ENCODE data around the gene CYSTM1.

The CYSTM1 gene

DNA sequence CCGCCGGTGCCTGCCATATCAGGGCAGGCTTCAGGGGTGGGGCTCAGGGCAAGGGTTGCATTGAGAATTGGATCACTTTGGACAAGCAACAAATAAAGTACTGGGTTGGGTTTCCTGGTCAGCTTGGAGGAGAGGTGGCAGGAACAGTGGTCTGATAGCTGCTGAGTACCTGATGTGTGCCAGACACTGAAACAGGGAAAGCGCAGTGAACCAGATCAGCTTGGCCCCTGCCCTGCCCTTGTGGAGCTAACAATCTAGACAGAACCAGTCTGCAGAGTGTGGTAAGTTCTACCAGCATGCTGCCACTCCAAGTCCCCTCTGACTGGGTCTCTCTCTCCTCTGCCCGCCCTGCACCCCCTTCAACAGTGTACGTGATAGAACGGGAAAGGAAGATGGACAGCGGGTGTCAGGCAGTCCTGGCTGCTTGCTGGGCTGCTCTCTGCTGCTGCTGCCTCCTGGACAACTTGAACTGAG, 53.4 kb downstream of the CYSTM1 start:
- Histone ChIP-seq H3K4me3 (ENCODE audit: low read length) (no peak overlapping the region), H3K36me3 (ENCODE audit: insufficient read depth, low read depth, low read length) (no peaks in the 10 kb centered on the region), H3K27ac (ENCODE audit: low read length) (no peak overlapping the region), H3K4me1 (ENCODE audit: insufficient read depth, low read length) (no peaks in the 10 kb centered on the region), H3K9ac (ENCODE audit: low read depth, low read length) (no peak overlapping the region), H3K27me3 (ENCODE audit: insufficient read depth, low read length) (no peaks in the 10 kb centered on the region), H3K9me3 (ENCODE audit: insufficient read depth, low read depth, low read length) (no peaks in the 10 kb centered on the region)

DNA sequence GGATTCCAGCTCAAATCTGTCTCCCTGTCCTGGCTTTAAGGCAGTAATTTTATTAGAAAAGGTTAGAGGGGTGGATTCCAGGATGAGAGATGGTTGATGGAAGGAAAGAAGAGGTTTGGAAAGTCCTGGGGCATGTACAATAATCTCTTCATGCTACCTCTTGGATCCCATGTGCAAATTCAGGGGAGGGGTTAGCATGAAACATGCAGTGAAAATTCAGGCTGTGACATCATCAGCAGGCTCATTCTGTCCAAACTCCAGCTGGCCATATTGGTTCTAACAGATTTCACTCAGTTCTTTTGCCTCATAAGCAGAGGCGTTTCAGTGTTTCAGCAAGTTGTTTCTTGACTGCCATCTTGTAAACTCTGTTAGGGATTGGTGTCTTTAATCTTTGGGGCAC, 55.4 kb downstream of the CYSTM1 start:
- H3K9me3 ChIP-seq (ENCODE audit: insufficient read depth, low read depth, low read length), result no peaks in the 10 kb centered on the region
- H3K4me3 ChIP-seq (ENCODE audit: low read length), result no peak overlapping the region

DNA sequence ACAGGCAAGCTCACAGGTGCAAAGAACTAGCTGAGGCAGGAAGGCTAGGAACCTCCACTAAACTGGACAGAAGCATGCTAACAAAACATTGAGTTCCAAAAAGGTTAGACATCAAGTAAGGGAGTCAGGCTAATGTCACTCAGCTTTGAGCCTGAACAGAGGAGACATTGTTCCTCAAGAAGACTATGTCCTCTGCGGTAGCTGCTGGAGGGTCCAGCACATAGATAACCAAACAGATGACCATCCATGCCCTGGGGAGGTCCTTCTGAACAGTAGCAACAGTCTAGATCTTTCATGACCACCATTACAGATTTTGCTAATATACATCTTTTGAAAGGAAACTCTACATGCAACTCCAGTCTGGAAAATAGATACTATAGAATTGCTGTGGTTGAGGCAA, 57.7 kb downstream of the CYSTM1 start:
- Histone ChIP-seq H3K4me1 (ENCODE audit: insufficient read depth, low read length) (no peaks in the 10 kb centered on the region), H3K9me3 (ENCODE audit: insufficient read depth, low read depth, low read length) (no peaks in the 10 kb centered on the region), H3K27ac (ENCODE audit: low read length) (no peak overlapping the region), H3K4me3 (ENCODE audit: low read length) (no peak overlapping the region), H3K36me3 (ENCODE audit: insufficient read depth, low read depth, low read length) (no peaks in the 10 kb centered on the region), H3K27me3 (ENCODE audit: insufficient read depth, low read length) (no peaks in the 10 kb centered on the region), H3K9ac (ENCODE audit: low read depth, low read length) (no peak overlapping the region)

More for the DNA sequence above, 55.4 kb downstream of the CYSTM1 start:
- H3K36me3 ChIP-seq (ENCODE audit: insufficient read depth, low read depth, low read length), result no peaks in the 10 kb centered on the region
- H3K27ac ChIP-seq (ENCODE audit: low read length), result no peak overlapping the region
- H3K4me1 ChIP-seq (ENCODE audit: insufficient read depth, low read length), result no peaks in the 10 kb centered on the region
- no peaks in the 10 kb centered on the region for H3K27me3 ChIP-seq (ENCODE audit: insufficient read depth, low read length)
- no peak overlapping the region for H3K9ac ChIP-seq (ENCODE audit: low read depth, low read length)

DNA sequence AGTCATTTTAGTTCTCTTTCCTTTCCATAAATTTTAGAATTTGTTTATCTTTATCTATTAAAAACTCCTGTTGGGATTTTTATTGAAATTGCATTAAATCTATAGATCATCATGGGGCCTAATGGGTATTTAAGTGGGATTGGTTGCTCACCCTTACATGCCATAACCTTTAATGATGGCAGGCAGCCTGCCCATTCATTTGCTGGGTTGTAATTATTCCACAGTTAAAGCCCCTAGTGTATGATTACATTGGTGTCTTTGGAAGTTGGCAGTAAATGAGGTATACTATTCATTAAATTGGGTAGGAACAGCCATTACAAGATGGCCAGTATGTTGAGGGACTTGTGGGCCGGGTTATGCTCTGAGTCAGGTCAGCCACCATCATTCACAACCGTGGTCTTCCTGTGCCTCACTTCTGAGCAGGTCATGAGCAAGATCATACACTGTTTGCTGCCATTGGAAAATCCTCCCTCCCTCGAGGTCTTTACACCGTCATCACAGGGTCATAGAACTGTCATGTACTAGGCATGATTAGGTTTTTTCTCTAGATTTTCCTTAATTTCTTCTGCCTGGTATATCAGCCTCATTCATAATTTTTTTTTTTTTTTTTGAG, 59.5 kb downstream of the CYSTM1 start:
- H3K4me1 ChIP-seq (ENCODE audit: insufficient read depth, low read length), result no peaks in the 10 kb centered on the region
- no peaks in the 10 kb centered on the region for H3K36me3 ChIP-seq (ENCODE audit: insufficient read depth, low read depth, low read length)
- no peak overlapping the region for H3K4me3 ChIP-seq (ENCODE audit: low read length)
- no peaks in the 10 kb centered on the region for H3K27me3 ChIP-seq (ENCODE audit: insufficient read depth, low read length)
- H3K9me3 ChIP-seq (ENCODE audit: insufficient read depth, low read depth, low read length), result no peaks in the 10 kb centered on the region
- H3K9ac ChIP-seq (ENCODE audit: low read depth, low read length), result no peak overlapping the region
- no peak overlapping the region for H3K27ac ChIP-seq (ENCODE audit: low read length)

DNA sequence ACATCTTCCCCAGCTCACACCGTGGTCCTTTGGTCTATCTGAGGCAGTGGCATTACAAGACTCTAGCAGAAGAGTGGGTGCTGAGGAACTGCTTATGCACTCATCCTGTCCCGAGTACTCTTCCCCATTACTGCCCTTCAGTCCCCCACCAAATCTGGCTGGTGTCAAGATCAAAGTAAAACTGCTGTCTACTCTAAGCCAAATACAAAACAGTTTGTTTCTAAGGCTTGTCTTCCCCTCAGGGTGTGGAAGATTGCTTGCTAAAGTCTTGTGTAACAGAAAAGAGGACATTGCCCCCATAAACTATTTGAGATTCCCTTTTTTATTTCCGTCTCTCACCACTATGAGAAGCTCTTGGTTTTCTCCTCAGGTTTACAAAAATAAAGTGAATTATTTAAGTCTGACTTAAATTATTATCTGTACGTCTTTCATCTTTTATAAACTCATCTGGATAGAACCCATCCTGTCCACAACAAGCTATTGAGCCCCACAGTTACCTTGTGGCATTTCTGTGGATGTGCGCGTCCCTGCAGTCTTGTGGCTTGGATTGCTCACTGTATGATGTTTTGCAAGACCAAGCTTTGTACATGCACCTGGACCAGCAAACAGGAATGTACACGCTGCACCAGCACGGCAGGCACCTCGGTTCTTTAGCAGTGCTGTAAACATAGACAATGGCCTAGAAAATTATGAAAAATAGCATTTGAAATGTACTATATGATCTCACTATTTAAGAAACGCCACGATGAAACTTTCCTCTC, 61.0 kb downstream of the CYSTM1 start:
- H3K27ac ChIP-seq (ENCODE audit: low read length), result no peak overlapping the region
- no peaks in the 10 kb centered on the region for H3K36me3 ChIP-seq (ENCODE audit: insufficient read depth, low read depth, low read length)
- no peak overlapping the region for H3K9ac ChIP-seq (ENCODE audit: low read depth, low read length)
- no peak overlapping the region for H3K4me3 ChIP-seq (ENCODE audit: low read length)
- no peaks in the 10 kb centered on the region for H3K27me3 ChIP-seq (ENCODE audit: insufficient read depth, low read length)
- no peaks in the 10 kb centered on the region for H3K4me1 ChIP-seq (ENCODE audit: insufficient read depth, low read length)
- no peaks in the 10 kb centered on the region for H3K9me3 ChIP-seq (ENCODE audit: insufficient read depth, low read depth, low read length)

DNA sequence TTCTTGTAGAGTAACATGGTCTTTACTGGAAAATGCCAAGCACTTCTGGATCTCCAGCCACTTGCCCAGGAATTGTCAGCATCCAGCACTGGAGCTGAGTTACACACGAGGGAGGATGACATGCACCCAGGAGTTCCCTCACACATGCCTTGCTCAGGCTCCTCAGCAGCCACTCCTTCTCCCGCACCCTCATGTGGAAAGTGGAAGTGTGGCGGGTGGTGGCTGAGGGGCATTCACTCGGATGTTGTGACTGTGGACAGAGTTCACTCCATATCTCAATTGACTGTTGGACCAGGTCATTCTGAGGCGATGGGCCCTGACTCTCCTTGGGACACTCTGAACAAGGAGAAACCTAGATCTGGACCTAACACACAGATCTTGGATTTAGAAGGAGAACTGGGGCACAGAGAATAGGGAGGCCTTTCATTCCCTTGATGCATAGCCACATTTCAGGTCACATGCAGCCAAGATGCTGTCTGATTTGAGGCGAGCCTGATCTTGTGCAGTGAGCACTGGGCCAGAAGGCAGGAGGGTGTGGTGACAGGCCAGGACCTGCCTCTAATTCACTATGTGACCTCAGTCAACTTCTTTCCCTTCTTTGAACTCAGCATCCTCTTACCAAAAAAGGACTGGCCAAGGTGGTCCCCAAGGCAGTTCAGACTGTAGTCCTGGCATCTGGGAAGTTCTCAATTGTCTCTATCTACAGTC, 62.1 kb downstream of the CYSTM1 start:
- H3K27ac ChIP-seq (ENCODE audit: low read length), result no peak overlapping the region
- H3K9ac ChIP-seq (ENCODE audit: low read depth, low read length), result no peak overlapping the region
- H3K4me1 ChIP-seq (ENCODE audit: insufficient read depth, low read length), result peaks cover 4% of the 10 kb centered on the region
- no peaks in the 10 kb centered on the region for H3K27me3 ChIP-seq (ENCODE audit: insufficient read depth, low read length)
- no peaks in the 10 kb centered on the region for H3K36me3 ChIP-seq (ENCODE audit: insufficient read depth, low read depth, low read length)
- no peak overlapping the region for H3K4me3 ChIP-seq (ENCODE audit: low read length)
- H3K9me3 ChIP-seq (ENCODE audit: insufficient read depth, low read depth, low read length), result no peaks in the 10 kb centered on the region

DNA sequence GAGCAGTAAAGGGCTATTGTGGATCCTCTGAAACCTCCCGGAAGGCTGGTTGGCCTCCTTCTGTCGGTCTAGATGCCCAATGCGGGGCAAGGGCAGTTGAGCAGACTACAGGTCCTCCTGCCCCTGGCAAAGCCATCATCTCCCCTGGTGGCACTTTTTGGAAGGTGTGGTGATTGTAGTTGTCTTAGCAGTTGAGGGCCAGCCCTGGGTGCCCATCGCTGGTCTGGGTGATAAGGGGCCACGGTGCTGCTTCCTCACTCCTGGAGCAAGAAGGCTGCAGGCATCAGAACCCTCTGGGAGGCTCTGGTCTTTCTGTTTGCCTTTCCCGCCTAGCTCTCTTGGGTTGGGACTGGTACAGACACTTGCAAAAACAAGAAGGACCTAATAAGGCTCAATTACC, 63.8 kb downstream of the CYSTM1 start:
- H3K9me3 ChIP-seq (ENCODE audit: insufficient read depth, low read depth, low read length), result no peaks in the 10 kb centered on the region
- H3K27me3 ChIP-seq (ENCODE audit: insufficient read depth, low read length), result no peaks in the 10 kb centered on the region
- no peak overlapping the region for H3K27ac ChIP-seq (ENCODE audit: low read length)
- H3K9ac ChIP-seq (ENCODE audit: low read depth, low read length), result no peak overlapping the region
- peaks cover 3% of the 10 kb centered on the region; the same call in 1 of the 2 replicates for H3K36me3 ChIP-seq (ENCODE audit: insufficient read depth, low read depth, low read length)
- no peak overlapping the region for H3K4me3 ChIP-seq (ENCODE audit: low read length)
- H3K4me1 ChIP-seq (ENCODE audit: insufficient read depth, low read length), result peaks cover 7% of the 10 kb centered on the region

DNA sequence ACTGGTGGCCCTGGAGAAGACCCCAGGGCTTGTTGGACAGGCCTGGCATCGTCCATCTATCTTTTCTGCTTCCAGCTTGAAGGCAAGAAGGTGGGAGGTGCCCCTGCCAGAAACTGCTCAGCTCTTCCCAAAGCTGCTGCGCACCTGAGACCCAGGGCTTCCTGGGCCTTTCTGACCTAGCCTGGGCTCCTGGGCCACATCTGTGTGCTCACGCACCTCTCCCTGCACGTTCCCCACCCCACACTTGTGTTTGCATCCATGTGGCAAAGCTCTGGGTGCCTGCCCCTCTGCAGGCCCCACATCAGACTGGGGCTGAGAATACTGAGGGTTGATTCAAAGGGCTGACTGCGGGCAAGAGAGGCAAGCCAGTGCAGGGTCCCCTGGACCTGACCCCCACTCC, 64.5 kb downstream of the CYSTM1 start:
- no peak overlapping the region for H3K9ac ChIP-seq (ENCODE audit: low read depth, low read length)
- H3K27ac ChIP-seq (ENCODE audit: low read length), result no peak overlapping the region
- H3K27me3 ChIP-seq (ENCODE audit: insufficient read depth, low read length), result no peaks in the 10 kb centered on the region
- no peak overlapping the region for H3K4me3 ChIP-seq (ENCODE audit: low read length)
- H3K4me1 ChIP-seq (ENCODE audit: insufficient read depth, low read length), result peaks cover 7% of the 10 kb centered on the region
- H3K9me3 ChIP-seq (ENCODE audit: insufficient read depth, low read depth, low read length), result no peaks in the 10 kb centered on the region
- peaks cover 4% of the 10 kb centered on the region; the same call in 1 of the 2 replicates for H3K36me3 ChIP-seq (ENCODE audit: insufficient read depth, low read depth, low read length)

DNA sequence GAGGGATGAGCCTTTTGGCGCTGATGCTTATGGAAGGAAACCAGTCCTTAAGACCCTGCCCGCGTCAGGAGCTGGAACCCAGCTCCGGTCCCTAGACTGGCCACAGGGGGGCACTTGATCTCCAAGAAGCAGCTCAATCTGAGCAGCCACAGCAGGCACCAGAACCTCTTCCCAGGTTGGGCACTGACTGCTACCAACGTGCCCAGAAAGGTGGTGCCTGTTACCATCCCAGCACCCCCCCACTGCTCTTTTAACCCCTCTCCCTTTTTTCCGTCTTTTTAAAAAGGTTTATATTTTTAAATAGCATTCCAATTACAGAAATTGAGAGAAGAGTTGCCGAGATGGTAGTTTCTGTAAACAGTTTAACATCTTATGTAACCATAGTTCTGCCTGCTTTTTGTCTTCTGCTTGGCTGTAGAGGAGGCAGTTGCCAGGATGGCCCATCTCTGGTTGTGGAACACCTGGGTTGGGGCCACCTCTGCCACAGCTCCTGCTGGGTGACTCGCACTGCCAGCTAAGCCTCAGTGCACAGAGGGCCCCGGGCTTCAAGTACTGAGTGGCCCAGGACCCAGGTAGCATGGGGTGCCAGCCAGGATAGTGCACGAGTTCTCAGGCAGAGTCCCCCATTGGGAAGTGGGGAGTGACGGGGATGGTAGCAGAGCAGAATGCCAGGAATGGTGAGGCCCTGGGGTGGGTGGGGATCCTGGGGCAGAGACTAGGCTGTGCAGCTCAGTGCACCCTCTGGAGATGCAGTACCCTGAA, 65.1 kb downstream of the CYSTM1 start:
- H3K4me3 ChIP-seq (ENCODE audit: low read length), result no peak overlapping the region
- no peaks in the 10 kb centered on the region for H3K9me3 ChIP-seq (ENCODE audit: insufficient read depth, low read depth, low read length)
- peaks cover 7% of the 10 kb centered on the region for H3K4me1 ChIP-seq (ENCODE audit: insufficient read depth, low read length)
- H3K9ac ChIP-seq (ENCODE audit: low read depth, low read length), result no peak overlapping the region
- H3K36me3 ChIP-seq (ENCODE audit: insufficient read depth, low read depth, low read length), result peaks cover 9% of the 10 kb centered on the region
- H3K27ac ChIP-seq (ENCODE audit: low read length), result no peak overlapping the region
- H3K27me3 ChIP-seq (ENCODE audit: insufficient read depth, low read length), result no peaks in the 10 kb centered on the region

DNA sequence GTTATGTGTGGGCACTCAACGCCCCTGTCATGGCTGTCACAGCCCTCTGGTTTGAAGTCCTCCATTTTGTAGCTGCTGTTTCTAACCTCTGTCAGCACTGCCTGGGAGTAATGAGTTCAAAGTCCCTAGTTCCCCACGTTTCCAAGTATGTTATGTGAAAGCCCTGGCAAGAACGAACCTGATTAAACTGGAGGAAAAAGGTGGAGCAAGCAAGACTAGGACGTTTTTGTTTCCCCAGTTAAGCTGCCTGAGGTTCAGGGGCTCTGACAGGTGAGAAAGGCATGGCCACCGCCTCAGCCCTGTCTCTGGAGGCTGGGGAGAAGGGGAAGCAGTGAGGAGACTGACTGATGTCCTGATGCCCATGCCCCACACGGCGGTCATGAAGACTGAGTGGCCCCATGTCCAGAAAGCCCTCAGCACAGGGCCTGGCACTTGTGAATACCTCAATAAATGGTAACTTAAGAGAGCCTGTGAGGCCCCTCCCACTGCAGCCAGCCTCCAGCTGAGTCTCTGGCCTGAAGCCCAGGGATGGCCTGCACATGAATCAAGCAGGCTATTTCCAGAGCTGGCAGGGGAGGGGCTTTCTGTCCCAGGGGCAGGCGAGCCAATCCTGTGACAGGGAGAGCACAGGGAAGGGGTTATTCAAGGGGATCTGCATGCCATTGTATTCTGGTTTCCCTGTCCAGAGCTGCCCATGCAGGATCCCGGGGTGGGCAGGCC, 66.2 kb downstream of the CYSTM1 start:
- peaks cover 10% of the 10 kb centered on the region for H3K4me1 ChIP-seq (ENCODE audit: insufficient read depth, low read length)
- H3K9me3 ChIP-seq (ENCODE audit: insufficient read depth, low read depth, low read length), result no peaks in the 10 kb centered on the region
- H3K27ac ChIP-seq (ENCODE audit: low read length), result no peak overlapping the region
- no peaks in the 10 kb centered on the region for H3K27me3 ChIP-seq (ENCODE audit: insufficient read depth, low read length)
- H3K9ac ChIP-seq (ENCODE audit: low read depth, low read length), result no peak overlapping the region; the same call in 1 of the 2 replicates
- H3K4me3 ChIP-seq (ENCODE audit: low read length), result no peak overlapping the region
- H3K36me3 ChIP-seq (ENCODE audit: insufficient read depth, low read depth, low read length), result peaks cover 20% of the 10 kb centered on the region

DNA sequence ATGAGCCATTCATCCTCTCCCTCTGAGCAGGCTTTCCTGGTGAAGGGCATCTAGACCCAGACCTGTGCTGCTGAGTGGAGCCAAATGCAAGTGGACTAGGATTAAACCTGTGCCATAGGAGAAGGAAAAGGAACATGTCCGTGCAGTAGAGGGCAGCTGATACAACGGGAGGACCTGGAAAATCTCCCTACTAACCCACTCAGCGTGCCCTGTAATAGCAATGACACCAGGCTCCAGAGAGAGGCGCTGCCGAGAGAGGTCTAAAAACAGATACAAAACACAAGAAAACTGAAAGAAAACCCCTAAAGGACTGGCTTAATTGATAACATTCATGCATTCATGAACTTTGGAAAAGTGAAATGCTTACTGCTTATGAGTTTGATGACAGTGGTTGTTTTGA, 67.1 kb downstream of the CYSTM1 start:
- Histone ChIP-seq H3K9me3 (ENCODE audit: insufficient read depth, low read depth, low read length) (no peaks in the 10 kb centered on the region), H3K27ac (ENCODE audit: low read length) (no peak overlapping the region), H3K9ac (ENCODE audit: low read depth, low read length) (no peak overlapping the region; the same call in 1 of the 2 replicates), H3K27me3 (ENCODE audit: insufficient read depth, low read length) (no peaks in the 10 kb centered on the region), H3K4me1 (ENCODE audit: insufficient read depth, low read length) (peaks cover 12% of the 10 kb centered on the region), H3K36me3 (ENCODE audit: insufficient read depth, low read depth, low read length) (peaks cover 23% of the 10 kb centered on the region), H3K4me3 (ENCODE audit: low read length) (no peak overlapping the region)

All from iPS-20b (cell line).